ENCODE measurements around the gene ZNF197. TPM values are rescaled to one million over a fixed set of nuclear protein-coding genes. Genes with fewer than 3 reads are reported as not detected.

Gene ZNF197
- total and polyA plus RNA-seq, 2 of the 13 experiments (the other 11 are each of a cell fraction or from before 2014, with no cell fraction given) = 1.8 to 6.8 TPM

DNA sequence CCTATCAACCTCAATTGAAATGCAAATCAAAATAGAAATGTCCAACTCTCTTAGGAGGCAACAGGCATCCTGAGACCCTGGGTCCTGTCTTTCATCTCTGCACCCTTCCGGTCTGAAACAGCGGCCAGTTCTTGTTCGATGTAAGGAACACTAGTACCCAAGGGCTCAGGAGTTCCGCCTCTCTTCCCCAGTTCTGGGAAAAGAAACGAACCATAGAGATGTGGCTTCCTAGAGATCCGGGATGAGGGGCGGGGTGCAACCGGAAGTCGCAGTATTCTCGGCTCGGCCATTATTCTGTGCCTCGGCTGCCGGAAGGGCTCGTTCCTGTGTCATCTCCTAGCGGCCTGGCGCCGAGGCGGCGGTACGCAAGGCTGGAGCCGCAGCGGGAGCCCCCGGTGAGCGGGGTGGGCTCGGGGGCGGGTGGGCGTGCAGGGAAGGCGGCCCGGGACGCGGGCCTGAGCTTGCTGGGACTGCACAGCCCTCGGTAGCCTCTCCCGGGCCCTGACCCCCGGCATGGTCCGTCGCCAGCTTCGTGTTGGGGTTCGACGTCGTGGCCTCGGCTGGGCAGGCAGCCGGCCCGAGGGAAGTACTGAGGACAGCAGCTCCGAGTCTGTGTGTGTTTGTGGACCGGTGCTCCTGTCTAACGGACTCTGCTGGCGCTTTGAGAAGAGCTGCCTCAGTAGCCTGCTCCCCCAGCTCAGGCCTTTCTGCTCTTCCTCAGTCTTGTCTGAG, at the start of gene ZNF197 (continued):
- TF ChIP-seq PLSCR1 (CRISPR knock-in tag; IDR thresholded peaks at IDR 0.05; ENCODE audit: borderline replicate concordance) (no peak), SATB2 (CRISPR knock-in tag; IDR thresholded peaks at IDR 0.05) (no peak), HCFC1 (IDR thresholded peaks at IDR 0.05; ENCODE audit: low read depth, low read length) (no peak), ZFP1 (CRISPR knock-in tag; IDR thresholded peaks at IDR 0.05) (no peak), RCOR2 (CRISPR knock-in tag; IDR thresholded peaks at IDR 0.05) (no peak), IRF2 (CRISPR knock-in tag; IDR thresholded peaks at IDR 0.05) (no peak), ZNF260 (CRISPR knock-in tag; IDR thresholded peaks at IDR 0.05; ENCODE audit: borderline replicate concordance, low read depth) (no peak), CENPBD1 (CRISPR knock-in tag; IDR thresholded peaks at IDR 0.05; ENCODE audit: borderline replicate concordance, low read depth) (no peak), ZFP37 (CRISPR knock-in tag; IDR thresholded peaks at IDR 0.05; ENCODE audit: borderline replicate concordance) (no peak), ATM (IDR thresholded peaks at IDR 0.05; ENCODE audit: borderline replicate concordance) (no peak), KMT2A (CRISPR knock-in tag; IDR thresholded peaks at IDR 0.05) (peak; percentile 59; the same call in 1 of the 2 replicates), ZFY (CRISPR knock-in tag; IDR thresholded peaks at IDR 0.05) (peak; percentile 79), THYN1 (CRISPR knock-in tag; IDR thresholded peaks at IDR 0.05; ENCODE audit: borderline replicate concordance, low read depth) (no peak), MATR3 (CRISPR knock-in tag; IDR thresholded peaks at IDR 0.05) (no peak), SP4 (CRISPR knock-in tag; IDR thresholded peaks at IDR 0.05) (peak; percentile 37; the same call in 1 of the 2 replicates), KAT8 (CRISPR knock-in tag; IDR thresholded peaks at IDR 0.05) (peak; percentile 72), ZSCAN21 (CRISPR knock-in tag; IDR thresholded peaks at IDR 0.05; ENCODE audit: borderline replicate concordance) (0 out of 2 replicates have a peak, but pooled peaks have one; percentile 31), ATF1 (CRISPR knock-in tag; IDR thresholded peaks at IDR 0.05) (no peak), REL (CRISPR knock-in tag; conservative IDR thresholded peaks at IDR 0.05) (no peak), RBM39 (IDR thresholded peaks at IDR 0.05; ENCODE audit: low read depth, low read length, poor library complexity, severe bottlenecking) (no peak), ZKSCAN1 (IDR thresholded peaks at IDR 0.05; ENCODE audit: low read length) (no peak), ZNF782 (CRISPR knock-in tag; IDR thresholded peaks at IDR 0.05; ENCODE audit: borderline replicate concordance) (0 out of 2 replicates have a peak, but pooled peaks have one; percentile 22), MYPOP (CRISPR knock-in tag; IDR thresholded peaks at IDR 0.05) (no peak), ZNF460 (CRISPR knock-in tag; IDR thresholded peaks at IDR 0.05; ENCODE audit: borderline replicate concordance) (no peak)
- TF ChIP-seq, protein P1, sequence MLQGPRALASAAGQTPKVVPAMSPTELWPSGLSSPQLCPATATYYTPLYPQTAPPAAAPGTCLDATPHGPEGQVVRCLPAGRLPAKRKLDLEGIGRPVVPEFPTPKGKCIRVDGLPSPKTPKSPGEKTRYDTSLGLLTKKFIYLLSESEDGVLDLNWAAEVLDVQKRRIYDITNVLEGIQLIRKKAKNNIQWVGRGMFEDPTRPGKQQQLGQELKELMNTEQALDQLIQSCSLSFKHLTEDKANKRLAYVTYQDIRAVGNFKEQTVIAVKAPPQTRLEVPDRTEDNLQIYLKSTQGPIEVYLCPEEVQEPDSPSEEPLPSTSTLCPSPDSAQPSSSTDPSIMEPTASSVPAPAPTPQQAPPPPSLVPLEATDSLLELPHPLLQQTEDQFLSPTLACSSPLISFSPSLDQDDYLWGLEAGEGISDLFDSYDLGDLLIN (CRISPR knock-in tag; IDR thresholded peaks at IDR 0.05; ENCODE audit: borderline replicate concordance) = no peak
- TF ChIP-seq, protein P2, sequence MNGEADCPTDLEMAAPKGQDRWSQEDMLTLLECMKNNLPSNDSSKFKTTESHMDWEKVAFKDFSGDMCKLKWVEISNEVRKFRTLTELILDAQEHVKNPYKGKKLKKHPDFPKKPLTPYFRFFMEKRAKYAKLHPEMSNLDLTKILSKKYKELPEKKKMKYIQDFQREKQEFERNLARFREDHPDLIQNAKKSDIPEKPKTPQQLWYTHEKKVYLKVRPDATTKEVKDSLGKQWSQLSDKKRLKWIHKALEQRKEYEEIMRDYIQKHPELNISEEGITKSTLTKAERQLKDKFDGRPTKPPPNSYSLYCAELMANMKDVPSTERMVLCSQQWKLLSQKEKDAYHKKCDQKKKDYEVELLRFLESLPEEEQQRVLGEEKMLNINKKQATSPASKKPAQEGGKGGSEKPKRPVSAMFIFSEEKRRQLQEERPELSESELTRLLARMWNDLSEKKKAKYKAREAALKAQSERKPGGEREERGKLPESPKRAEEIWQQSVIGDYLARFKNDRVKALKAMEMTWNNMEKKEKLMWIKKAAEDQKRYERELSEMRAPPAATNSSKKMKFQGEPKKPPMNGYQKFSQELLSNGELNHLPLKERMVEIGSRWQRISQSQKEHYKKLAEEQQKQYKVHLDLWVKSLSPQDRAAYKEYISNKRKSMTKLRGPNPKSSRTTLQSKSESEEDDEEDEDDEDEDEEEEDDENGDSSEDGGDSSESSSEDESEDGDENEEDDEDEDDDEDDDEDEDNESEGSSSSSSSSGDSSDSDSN (CRISPR knock-in tag; IDR thresholded peaks at IDR 0.05) = peak; percentile 57; the same call in 1 of the 2 replicates
